ENCODE measurements around the gene YRDC.

Gene YRDC

DNA sequence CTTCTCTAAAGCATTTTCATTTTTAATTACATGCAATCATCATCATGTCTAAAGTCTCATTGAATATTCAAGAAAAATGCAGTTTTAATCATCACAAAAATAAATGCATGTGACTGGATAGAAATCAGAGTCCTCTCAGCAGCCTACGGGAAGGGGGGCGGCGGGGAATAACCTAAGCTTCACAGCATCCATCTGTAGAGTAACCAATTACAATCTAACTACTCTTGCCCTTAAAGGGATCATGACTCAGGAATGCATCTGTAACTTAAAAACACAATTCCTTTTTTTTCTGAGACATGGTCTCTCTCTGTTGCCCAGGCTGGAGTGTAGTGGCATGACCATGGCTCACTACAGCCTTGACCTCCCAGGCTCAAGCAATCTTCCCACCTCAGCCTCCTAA, 28.8 kb upstream of the YRDC start:
- H3K27me3 Mint-ChIP-seq = no peaks in the 10 kb centered on the region
- DNase-seq = no peak
- H3K27ac Mint-ChIP-seq = no peak overlapping the region
- peaks cover 91% of the 10 kb centered on the region for H3K36me3 Mint-ChIP-seq (ENCODE audit: low read depth)
- H3K4me1 Mint-ChIP-seq (ENCODE audit: low read depth) = no peaks in the 10 kb centered on the region
- H3K9me3 Mint-ChIP-seq = no peaks in the 10 kb centered on the region
- H3K4me3 Mint-ChIP-seq = no peak overlapping the region

DNA sequence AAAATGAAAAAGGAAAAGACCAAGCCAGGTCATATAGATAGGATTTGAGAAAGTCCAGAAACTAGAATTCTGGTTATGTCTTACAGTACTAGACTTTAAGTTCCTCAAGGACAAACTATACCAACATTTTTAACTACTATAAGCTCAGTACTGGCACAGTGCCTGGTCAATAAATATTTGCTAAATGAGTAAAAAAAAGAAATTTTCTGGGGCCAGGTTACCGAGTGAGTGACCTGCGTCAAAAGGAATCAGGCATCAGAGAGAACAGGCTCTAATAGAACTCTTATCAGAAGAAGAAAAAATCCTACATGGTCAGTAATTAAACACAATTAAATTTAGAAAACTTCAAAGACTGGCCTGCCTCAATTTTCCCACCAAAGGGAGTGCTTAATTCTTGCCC, 23.8 kb upstream of the YRDC start:
- H3K9me3 Mint-ChIP-seq = no peaks in the 10 kb centered on the region
- H3K27me3 Mint-ChIP-seq = no peaks in the 10 kb centered on the region
- no peak overlapping the region for H3K4me3 Mint-ChIP-seq
- DNase-seq = no peak
- H3K27ac Mint-ChIP-seq = no peak overlapping the region
- H3K4me1 Mint-ChIP-seq (ENCODE audit: low read depth) = peaks cover 1% of the 10 kb centered on the region
- peaks cover 82% of the 10 kb centered on the region for H3K36me3 Mint-ChIP-seq (ENCODE audit: low read depth)

DNA sequence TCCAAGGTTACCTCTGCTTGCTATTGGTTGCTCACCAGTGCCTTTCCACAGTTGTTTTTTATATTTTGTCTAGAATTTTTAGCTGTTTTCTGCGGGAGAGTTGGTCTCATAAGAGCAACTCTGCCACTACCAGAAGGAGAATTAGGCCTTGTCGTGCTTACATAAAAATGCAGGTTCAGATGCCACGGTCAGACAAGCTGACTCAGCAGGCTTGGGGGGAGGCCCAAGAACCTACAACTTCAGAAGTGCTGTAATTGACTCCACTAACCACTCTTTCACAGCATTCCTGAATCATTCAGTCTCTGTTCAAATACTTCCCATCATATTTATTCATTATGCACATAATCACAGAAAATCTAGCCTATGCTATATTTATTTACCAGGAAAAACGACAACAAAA, 23.1 kb upstream of the YRDC start:
- peaks cover 82% of the 10 kb centered on the region for H3K36me3 Mint-ChIP-seq (ENCODE audit: low read depth)
- H3K4me3 Mint-ChIP-seq = no peak overlapping the region
- no peak overlapping the region for H3K27ac Mint-ChIP-seq
- no peaks in the 10 kb centered on the region for H3K27me3 Mint-ChIP-seq
- no peak for DNase-seq
- peaks cover 5% of the 10 kb centered on the region for H3K4me1 Mint-ChIP-seq (ENCODE audit: low read depth)
- no peaks in the 10 kb centered on the region for H3K9me3 Mint-ChIP-seq

GRCh38 chr1:37828410-37829074, 20.5 kb upstream of the YRDC start:
- no peak for DNase-seq
- peaks cover 80% of the 10 kb centered on the region for H3K36me3 Mint-ChIP-seq (ENCODE audit: low read depth)
- no peaks in the 10 kb centered on the region for H3K9me3 Mint-ChIP-seq
- peaks cover 23% of the 10 kb centered on the region for H3K4me1 Mint-ChIP-seq (ENCODE audit: low read depth)
- no peaks in the 10 kb centered on the region for H3K27me3 Mint-ChIP-seq
- no peak overlapping the region for H3K27ac Mint-ChIP-seq
- H3K4me3 Mint-ChIP-seq = no peak overlapping the region

GRCh38 chr1:37825506-37825905, 17.5 kb upstream of the YRDC start:
- no peak for DNase-seq
- Mint-ChIP-seq H3K4me1 (ENCODE audit: low read depth) (peaks cover 38% of the 10 kb centered on the region), H3K27ac (peak overlapping the region; percentile 86), H3K27me3 (no peaks in the 10 kb centered on the region), H3K4me3 (no peak overlapping the region), H3K9me3 (no peaks in the 10 kb centered on the region), H3K36me3 (ENCODE audit: low read depth) (peaks cover 83% of the 10 kb centered on the region)

DNA sequence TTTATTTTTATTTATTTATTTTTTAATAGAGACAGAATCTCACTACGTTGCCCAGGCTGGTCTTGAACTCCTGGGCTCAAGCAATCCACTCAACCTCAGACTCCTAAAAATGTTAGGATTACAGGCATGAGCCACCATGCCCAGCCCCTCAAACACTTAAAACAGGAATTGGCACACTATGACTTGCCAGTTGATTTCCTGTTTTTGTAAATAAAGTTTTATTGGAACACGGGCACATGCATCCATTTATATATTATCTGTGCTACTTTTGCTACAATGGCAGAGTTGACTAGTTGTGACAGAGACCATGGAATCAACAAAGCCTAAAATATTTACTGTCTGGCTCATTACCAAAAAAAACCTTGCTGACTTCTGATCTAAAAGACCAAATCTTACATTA, 16.0 kb upstream of the YRDC start:
- no peaks in the 10 kb centered on the region for H3K9me3 Mint-ChIP-seq
- H3K27me3 Mint-ChIP-seq = no peaks in the 10 kb centered on the region
- peaks cover 84% of the 10 kb centered on the region for H3K36me3 Mint-ChIP-seq (ENCODE audit: low read depth)
- H3K27ac Mint-ChIP-seq = peak overlapping the region; percentile 50
- no peak overlapping the region for H3K4me3 Mint-ChIP-seq
- DNase-seq = no peak
- peaks cover 38% of the 10 kb centered on the region for H3K4me1 Mint-ChIP-seq (ENCODE audit: low read depth)

GRCh38 chr1:37822906-37823815, 15.2 kb upstream of the YRDC start:
- Mint-ChIP-seq H3K4me1 (ENCODE audit: low read depth) (peaks cover 38% of the 10 kb centered on the region), H3K4me3 (peak overlapping the region; percentile 30), H3K27me3 (no peaks in the 10 kb centered on the region), H3K36me3 (ENCODE audit: low read depth) (peaks cover 86% of the 10 kb centered on the region), H3K27ac (peak overlapping the region; percentile 88), H3K9me3 (no peaks in the 10 kb centered on the region)
- DNase-seq = no peak

DNA sequence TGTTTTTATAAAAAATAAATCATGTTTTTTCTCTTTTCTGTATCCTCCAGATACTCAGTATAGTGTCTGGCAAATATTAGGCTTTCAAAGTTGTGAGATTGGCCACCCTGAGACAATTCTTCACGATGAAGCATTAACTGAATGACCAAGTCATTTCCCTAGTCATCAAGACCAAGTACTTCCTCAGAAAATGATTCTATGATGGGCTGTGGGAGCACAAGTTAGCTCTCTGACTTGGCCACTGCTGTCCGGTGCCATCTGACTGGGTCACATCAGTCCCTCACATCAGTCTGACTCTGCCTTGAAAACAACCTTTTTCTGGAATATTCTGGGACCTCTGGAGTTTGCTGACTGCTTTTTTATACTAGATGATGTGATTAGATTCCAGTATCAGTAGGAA, 13.5 kb upstream of the YRDC start:
- Mint-ChIP-seq H3K27me3 (no peaks in the 10 kb centered on the region), H3K27ac (peak overlapping the region; percentile 72), H3K9me3 (no peaks in the 10 kb centered on the region), H3K4me3 (no peak overlapping the region), H3K36me3 (ENCODE audit: low read depth) (peaks cover 89% of the 10 kb centered on the region), H3K4me1 (ENCODE audit: low read depth) (peaks cover 34% of the 10 kb centered on the region)
- no peak for DNase-seq

DNA sequence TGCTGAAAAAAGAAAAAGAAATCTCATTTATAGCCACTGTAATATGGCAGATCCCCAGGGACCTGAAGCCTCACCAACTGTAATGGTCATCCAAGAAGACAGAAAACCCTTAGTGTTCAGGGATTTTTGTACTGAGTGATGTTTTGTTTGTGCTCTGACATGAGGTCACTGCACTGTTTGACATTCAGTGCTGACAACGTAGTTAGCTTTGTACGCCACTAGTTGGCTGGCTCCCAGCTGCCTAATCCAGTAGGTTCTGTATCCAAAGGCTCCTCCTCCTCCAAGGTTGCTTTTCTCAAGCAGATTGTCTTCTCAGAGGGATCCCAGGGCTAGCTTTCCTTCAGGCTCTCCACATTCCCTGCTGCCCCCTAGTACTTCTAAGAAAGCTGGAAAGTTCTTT, 9.5 kb upstream of the YRDC start:
- peaks cover 89% of the 10 kb centered on the region for H3K36me3 Mint-ChIP-seq (ENCODE audit: low read depth)

DNA sequence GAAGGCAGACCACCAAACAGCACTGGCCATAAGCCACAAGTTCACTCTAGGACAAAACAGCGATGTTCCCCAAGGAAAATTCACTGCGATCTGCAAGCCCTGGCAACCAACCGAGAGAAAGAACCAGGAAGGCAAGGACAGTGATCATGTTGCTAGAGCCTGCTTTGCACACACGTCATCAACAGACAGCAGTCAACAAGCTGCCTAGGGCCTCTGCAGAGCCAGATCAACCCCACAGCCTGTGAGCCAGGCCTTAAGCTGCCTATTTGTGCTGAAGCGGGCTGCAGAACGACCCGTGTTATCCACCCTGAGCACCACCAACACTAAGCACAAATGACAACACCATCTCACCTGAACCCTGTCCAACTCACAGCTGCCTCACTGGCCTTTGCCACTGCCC, 6.2 kb upstream of the YRDC start:
- Mint-ChIP-seq H3K27me3 (no peaks in the 10 kb centered on the region), H3K36me3 (ENCODE audit: low read depth) (peaks cover 89% of the 10 kb centered on the region), H3K9me3 (no peaks in the 10 kb centered on the region), H3K27ac (no peak overlapping the region), H3K4me1 (ENCODE audit: low read depth) (peaks cover 22% of the 10 kb centered on the region), H3K4me3 (no peak overlapping the region)
- no peak for DNase-seq

More for the DNA sequence above, 9.5 kb upstream of the YRDC start:
- H3K4me3 Mint-ChIP-seq = no peak overlapping the region
- no peaks in the 10 kb centered on the region for H3K9me3 Mint-ChIP-seq
- no peaks in the 10 kb centered on the region for H3K27me3 Mint-ChIP-seq
- H3K27ac Mint-ChIP-seq = peak overlapping the region; percentile 78
- DNase-seq = no peak
- H3K4me1 Mint-ChIP-seq (ENCODE audit: low read depth) = peaks cover 8% of the 10 kb centered on the region

GRCh38 chr1:37813529-37814145, 5.6 kb upstream of the YRDC start:
- Mint-ChIP-seq H3K4me1 (ENCODE audit: low read depth) (peaks cover 28% of the 10 kb centered on the region), H3K27ac (no peak overlapping the region), H3K9me3 (no peaks in the 10 kb centered on the region), H3K4me3 (no peak overlapping the region), H3K27me3 (no peaks in the 10 kb centered on the region), H3K36me3 (ENCODE audit: low read depth) (peaks cover 89% of the 10 kb centered on the region)
- no peak for DNase-seq

DNA sequence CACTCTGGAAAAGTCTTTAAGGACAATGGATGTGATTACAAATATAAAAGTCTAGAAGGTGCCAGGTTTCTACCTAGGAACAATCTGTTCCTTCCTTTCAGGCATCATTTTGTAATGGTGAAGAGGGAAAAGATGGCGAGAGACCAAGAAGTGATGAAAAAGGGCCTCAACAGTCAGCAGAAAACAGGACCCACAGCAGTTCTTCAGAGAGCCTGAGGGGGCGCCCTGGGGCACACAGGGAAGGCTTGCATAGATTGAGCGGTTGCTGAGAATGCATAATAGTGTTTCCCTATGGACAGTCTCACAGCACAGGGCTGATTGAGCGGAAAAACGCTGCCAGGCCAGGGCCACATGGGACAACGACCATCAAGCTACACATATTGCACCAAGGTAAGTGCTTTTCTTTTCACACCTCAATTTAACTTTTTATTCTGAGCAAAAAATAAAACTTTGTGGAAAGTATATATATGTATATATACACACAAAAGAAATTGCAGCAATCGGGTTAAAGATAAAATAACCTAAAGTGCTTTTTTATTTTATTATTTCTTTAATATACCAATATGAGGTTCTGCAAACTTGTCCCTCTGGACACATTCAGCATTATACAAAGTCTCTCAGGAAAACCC, 3.1 kb upstream of the YRDC start:
- no peaks in the 10 kb centered on the region for H3K27me3 Mint-ChIP-seq
- no peaks in the 10 kb centered on the region for H3K9me3 Mint-ChIP-seq
- DNase-seq = peak; percentile 71
- H3K36me3 Mint-ChIP-seq (ENCODE audit: low read depth) = peaks cover 83% of the 10 kb centered on the region
- peak overlapping the region; percentile 31 for H3K27ac Mint-ChIP-seq
- H3K4me1 Mint-ChIP-seq (ENCODE audit: low read depth) = peaks cover 36% of the 10 kb centered on the region
- H3K4me3 Mint-ChIP-seq = no peak overlapping the region

GRCh38 chr1:37809942-37810341, 1.9 kb upstream of the YRDC start:
- Mint-ChIP-seq H3K36me3 (ENCODE audit: low read depth) (peaks cover 83% of the 10 kb centered on the region), H3K4me3 (peak overlapping the region; percentile 39), H3K27ac (peak overlapping the region; percentile 50), H3K27me3 (no peaks in the 10 kb centered on the region), H3K9me3 (no peaks in the 10 kb centered on the region), H3K4me1 (ENCODE audit: low read depth) (peaks cover 46% of the 10 kb centered on the region)
- DNase-seq = no peak

Data from activated T-cell treated with anti-CD3 and anti-CD28 coated beads, Interleukin-2, amount 50 U/mL, for 24 hours (primary cell).